ENCODE measurements around the gene SEC14L2.
"Not testable (repeated sequence)": the region's sequence is repeated elsewhere in the genome, so short reads cannot be mapped to it uniquely, and the experiment has no call there.

The SEC14L2 gene

DNA sequence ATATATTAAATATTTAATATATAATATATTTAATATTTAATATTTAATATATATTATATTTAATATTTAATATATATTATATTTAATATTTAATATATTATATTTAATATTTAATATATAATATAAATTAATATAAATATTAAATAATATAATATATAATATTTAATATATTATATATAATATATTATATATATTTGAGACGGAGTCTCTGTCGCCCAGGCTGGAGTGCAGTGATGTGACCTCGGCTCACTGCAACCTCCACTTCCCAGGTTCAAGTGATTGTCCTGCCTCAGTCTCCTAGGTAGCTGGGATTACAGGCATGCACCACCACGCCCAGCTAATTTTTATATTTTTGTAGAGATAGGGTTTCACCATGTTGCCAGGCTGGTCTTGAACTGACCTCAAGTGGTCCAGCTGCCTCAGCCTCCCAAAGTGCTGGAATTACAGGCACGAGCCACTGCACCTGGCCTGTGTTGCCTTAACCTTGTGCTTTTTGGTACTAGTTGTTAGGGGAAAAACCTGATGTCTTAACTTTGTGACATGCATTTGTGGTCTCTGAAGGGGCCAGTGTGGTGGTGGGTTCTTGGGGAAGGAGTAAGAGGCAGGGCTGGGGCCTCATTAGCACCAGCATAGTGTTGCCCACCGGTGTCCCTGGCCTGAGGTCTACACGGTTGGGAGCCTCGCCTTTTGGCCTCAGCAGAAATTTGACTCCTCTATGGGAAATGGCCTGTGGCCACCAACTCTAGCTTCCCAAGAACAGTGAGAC lies 58.4 kb downstream of the SEC14L2 start:
- DNase-seq (ENCODE audit: low spot score): no peak

DNA sequence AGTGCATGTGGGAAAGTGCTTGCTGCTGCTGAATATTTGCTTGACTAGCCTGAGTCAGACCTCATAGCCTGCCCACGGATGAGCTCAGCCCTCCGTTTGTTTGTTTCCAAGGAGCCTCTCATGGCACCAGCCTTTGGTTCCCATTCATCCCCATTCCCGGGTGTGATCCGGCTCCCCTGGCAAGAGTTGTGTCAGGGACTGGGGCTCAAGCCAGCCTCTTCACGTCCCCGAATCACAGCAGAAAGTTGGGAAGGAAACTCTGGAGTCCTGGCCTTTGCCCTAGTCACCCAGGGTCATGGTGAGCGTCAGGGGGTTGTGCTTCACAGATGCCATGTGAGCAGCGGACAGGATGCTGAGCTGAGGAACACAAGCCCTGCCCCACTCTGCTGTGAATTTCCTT lies 61.2 kb downstream of the SEC14L2 start:
- no peak for DNase-seq (ENCODE audit: low spot score)

DNA sequence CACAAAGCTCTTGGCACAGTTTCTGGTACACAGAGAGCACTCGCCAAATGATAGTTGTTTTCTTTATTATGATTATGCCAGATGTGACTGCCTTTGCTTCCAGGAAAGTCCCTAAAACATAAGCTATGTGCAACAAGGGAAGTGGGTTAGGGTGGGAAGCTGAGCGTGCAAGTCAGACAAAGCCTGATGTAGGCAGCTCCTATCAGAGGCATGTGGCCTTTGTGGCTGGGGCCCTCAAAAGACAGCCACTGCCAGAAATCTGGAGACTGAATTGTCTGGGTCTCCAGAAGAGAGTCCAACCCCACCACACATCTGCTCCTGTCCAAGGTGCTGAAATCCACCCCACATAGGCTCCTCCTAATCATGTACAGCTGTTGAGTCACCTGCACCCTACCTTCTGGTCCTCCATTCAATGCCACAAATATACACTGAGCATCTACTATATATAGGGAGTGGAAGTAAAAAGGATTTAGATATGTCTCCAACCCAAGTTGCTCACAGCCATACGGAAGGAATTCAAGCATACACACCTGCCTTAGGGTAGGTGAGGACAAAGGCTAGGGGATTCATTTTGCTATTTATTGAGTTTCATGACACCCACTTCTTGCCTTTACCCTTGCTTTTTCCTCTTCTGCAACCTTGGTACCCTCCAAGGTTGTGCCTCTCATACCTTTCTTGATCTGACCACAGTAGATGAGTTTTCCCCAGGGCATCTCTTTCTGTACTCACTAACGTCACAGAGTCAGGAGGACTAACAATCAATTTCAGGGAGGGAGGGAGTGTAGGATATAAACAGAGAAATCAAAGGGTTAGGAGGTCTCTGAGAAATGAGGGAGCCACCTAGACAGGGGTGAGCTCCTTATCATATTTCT lies 62.6 kb downstream of the SEC14L2 start:
- DNase-seq (ENCODE audit: low spot score): peak; percentile 46

DNA sequence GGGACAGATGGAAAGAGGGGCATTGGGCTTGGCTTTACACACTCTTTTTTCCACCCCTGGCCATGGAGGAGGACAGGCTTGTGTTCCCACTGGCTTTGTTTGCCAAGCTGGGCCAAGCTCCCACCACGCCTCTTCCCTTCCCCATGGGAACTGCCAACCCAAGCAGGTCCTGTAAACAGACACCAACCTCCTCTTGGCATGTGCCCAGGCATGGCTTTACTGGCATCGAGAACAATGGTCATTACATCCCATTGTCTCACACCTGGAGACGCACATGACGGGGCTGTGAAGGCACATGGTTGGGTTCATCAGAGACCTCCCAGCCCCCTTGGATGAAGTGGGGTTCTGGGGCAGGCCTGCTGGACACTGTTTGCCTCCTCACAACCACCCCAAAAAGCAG lies 63.3 kb downstream of the SEC14L2 start:
- DNase-seq (ENCODE audit: low spot score): no peak

DNA sequence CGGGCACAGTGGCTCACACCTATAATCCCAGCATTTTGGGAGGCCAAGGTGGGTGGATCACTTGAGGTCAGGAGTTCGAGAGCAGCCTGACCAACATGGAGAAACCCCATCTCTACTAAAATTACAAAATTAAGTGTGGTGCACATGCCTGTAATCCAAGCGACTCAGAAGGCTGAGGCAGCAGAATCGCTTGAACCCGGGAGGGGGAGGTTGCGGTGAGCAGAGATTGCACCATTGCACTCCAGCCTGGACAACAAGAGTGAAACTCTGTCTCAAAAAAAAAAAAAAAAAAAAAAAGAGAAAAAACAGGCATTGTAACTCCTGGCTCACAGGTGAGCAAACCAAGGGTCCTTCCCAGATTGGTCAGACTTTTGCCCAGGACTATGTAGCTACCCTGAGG lies 63.7 kb downstream of the SEC14L2 start:
- not testable (repeated sequence) for DNase-seq (ENCODE audit: low spot score)

DNA sequence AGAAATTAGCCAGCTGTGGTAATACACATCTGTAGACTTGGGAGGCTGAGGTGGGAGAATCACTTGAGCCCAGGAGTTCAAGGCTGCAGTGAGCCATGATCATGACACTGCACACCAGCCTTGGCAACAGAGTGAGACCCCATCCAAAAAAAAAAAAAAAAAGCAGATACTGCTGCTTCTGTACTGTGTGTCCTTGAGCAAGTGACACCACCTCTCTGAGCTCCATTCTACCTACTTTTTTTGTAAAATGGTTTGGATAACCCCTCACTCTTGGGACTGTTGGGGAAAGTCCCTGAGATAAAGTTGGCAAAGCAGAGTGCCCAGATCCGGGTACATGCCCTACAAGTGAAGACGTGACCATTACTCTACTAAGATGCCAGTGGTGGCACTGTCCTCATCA lies 72.3 kb downstream of the SEC14L2 start:
- no peak for DNase-seq (ENCODE audit: low spot score)

DNA sequence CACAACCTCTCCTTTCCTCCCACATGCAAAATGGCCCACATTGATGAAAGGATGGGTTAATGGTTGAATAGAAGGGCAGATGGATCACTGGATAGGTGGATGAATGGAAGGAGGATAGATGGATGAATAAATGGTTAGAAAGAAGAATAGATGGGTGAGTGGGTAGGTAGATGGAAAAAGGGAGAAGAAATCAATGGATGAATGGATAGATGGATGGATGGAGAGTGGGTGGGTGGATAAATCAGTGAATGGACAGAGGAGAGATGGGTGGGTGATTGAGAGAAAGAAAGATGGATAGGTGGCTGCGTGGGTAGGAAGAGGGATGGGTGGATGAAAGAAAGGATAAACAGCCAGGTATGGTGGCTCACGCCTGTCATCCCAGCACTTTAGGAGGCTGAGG lies 73.8 kb downstream of the SEC14L2 start:
- no peak for DNase-seq (ENCODE audit: low spot score)

DNA sequence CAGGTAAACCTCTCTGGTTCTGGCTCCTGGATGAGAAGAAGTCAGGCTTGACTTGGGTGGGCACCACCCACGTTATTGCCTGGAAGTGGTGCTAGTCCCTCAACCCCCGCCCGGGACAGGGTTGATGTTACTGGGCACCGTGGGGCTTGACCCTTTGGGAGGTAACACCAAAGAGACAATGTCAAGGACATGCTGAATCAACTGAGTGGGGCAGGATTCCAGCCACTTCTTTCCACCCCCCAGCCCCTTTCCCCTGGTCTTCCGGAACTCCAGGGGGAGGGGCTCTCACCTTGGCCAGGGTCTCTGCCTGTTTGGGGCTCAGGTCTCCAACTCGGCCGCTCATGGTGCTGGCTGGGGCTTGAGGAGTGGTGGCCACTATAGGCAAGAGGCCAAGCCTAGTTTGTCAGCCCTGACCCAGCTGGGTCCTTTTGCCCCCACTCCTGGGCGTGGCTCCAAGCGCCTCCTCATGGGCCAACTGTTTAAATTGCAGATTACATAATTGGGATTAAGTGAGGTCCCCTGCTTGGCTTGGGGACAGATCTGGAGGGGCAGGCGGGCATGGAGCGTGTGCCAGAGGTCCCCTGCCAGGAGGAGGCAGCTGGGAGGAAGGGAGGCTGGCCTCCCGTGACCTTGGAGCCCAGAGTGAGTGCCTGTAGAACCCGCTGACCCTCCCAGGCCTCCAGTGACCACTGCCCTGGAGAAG lies 74.9 kb downstream of the SEC14L2 start, which contains the start of gene SEC14L3:
SEC14L3 (minus strand) TSS at position 402 of the 703 bp plus-strand sequence; CDS start at position 343, 59 bp downstream.
- DNase-seq (ENCODE audit: low spot score): no peak

DNA sequence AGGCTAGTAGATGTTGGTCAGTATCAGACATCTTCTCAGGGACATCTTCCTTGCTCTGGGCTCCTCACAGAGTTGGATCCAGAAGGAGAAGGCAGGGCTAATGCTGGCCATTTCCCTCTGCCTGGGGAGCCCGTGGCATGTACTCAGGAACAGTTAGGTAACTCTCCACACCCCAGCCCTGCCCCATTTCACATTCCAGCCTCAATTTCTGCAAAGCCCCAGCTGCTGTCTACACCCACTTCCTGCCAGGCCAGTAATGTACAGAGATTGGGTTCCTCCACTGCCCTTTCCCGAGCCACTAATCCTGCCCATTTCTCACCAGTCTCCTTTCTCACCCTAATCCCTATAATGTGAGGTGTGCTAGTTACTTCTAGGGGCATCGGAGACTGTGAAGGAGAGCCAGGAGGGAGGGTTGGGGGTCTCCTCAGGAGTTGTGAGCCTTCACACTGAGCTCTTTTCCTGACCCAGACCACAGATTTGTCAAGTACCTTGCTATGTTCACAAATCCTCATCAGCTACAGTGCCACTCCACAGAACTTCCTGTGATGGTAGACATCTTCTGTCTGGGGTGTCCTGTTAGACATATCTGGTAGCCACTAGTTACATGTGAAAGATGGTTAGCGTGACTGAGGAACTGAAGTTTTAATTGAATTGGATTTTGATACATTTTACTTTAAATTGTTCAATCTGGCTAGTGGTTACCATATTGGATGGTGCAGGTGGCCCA lies 76.3 kb downstream of the SEC14L2 start:
- no peak for DNase-seq (ENCODE audit: low spot score)

DNA sequence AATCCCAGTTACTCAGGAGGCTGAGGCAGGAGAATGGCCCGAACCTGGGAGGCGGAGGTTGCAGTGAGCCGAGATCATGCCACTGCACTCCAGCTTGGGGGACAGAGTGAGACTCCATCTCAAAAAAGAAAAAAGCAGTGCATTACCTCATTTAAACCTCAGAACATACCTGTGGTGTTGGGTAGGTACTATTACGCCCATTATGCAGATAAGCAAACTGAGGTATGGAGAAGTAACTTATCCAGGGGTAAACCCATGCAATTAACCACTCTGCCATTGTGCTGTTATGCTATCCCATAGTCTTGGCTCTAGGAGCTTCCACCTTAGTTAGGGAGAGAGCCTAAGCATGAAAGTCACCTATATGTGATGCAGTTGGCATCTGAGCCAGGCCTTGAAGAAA lies 77.3 kb downstream of the SEC14L2 start:
- DNase-seq (ENCODE audit: low spot score): no peak
